Regular cardiac myocyte (primary cell): Measurements from ENCODE around the gene ZFP36. TPM values are rescaled to one million over a fixed set of nuclear protein-coding genes. Genes with fewer than 3 reads are reported as not detected.

Source experiments
- total RNA-seq: library from RNA; depleted of rRNA; stranded (reverse); fragments of >200 nt; gene quantifications from 2 replicates; pipeline ENCODE4 v1.2.3, GENCODE V29; 2014

The ZFP36 gene
- total RNA-seq: 1.1 and 1.7 TPM in 2 replicates

GRCh38 chr19:39406656-39407409 is at the start of gene ZFP36:
Gene ZFP36, plus strand, starts transcription at chr19:39406847. Its CDS starts 58 bp downstream, at chr19:39406905.

GRCh38 chr19:39390751-39391437 is 15.8 kb upstream of the ZFP36 start, which contains the start of the genes MED29 and PAF1:
Gene MED29, plus strand, starts transcription at chr19:39391378. Its CDS starts 45 bp downstream, at chr19:39391423.
Gene PAF1, minus strand, starts transcription at chr19:39391106. Its CDS starts 242 bp downstream, at chr19:39390864.

GRCh38 chr19:39412100-39412866 is 5.6 kb downstream of the ZFP36 start, which contains the start of gene PLEKHG2:
Gene PLEKHG2, plus strand, starts transcription at chr19:39412669. Its CDS starts 1,418 bp downstream, at chr19:39414087.

GRCh38 chr19:39435499-39436349 is 29.1 kb downstream of the ZFP36 start, which contains the start of gene RPS16:
Gene RPS16, minus strand, starts transcription at chr19:39435949. Its CDS starts 54 bp downstream, at chr19:39435895.

GRCh38 chr19:39445196-39446111 is 38.8 kb downstream of the ZFP36 start, which contains the start of gene SUPT5H:
Gene SUPT5H, plus strand, starts transcription at chr19:39445582. Its CDS starts 309 bp downstream, at chr19:39445891.

Other genes with a start within 250 kb of the ZFP36 start
- not detected in 2 replicates for gene NCCRP1, start 209.9 kb upstream of the ZFP36 start, total RNA-seq
- gene SYCN, start 202.6 kb upstream of the ZFP36 start, total RNA-seq: not detected in 2 replicates
- gene IFNL3, start 161.8 kb upstream of the ZFP36 start, total RNA-seq: not detected in 2 replicates
- gene IFNL4, start 158.0 kb upstream of the ZFP36 start, total RNA-seq: not detected in 2 replicates
- gene IFNL2, start 138.5 kb upstream of the ZFP36 start, total RNA-seq: not detected in 2 replicates
- not detected in 2 replicates for gene IFNL1, start 110.4 kb upstream of the ZFP36 start, total RNA-seq
- 0.28 TPM in 1 of 2 replicates, not detected in the other for gene LRFN1, start 86.0 kb upstream of the ZFP36 start, total RNA-seq
- 1.2 TPM in 1 of 2 replicates, not detected in the other for gene GMFG, start 70.8 kb upstream of the ZFP36 start, total RNA-seq
- gene SAMD4B, start 64.4 kb upstream of the ZFP36 start, total RNA-seq: 27.6 and 32.2 TPM in 2 replicates
- 28.8 and 68.2 TPM in 2 replicates for gene PAF1, start 15.7 kb upstream of the ZFP36 start, total RNA-seq
- gene MED29, start 15.5 kb upstream of the ZFP36 start, total RNA-seq: 19.7 and 24.0 TPM in 2 replicates
- gene PLEKHG2, start 5.8 kb downstream of the ZFP36 start, total RNA-seq: 11.8 and 14.2 TPM in 2 replicates
- 99.8 and 2,230 TPM in 2 replicates for gene RPS16, start 29.1 kb downstream of the ZFP36 start, total RNA-seq
- gene SUPT5H, start 38.7 kb downstream of the ZFP36 start, total RNA-seq: 49.9 and 91.4 TPM in 2 replicates
- gene TIMM50, start 74.0 kb downstream of the ZFP36 start, total RNA-seq: 42.8 and 77.5 TPM in 2 replicates
- gene DLL3, start 92.1 kb downstream of the ZFP36 start, total RNA-seq: under 0.01 and 0.19 TPM in 2 replicates
- not detected in 2 replicates for gene SELENOV, start 108.3 kb downstream of the ZFP36 start, total RNA-seq
- gene EID2B, start 126.0 kb downstream of the ZFP36 start, total RNA-seq: 2.8 and 4.2 TPM in 2 replicates
- gene EID2, start 133.3 kb downstream of the ZFP36 start, total RNA-seq: 7.9 and 16.9 TPM in 2 replicates
- gene LGALS13, start 195.7 kb downstream of the ZFP36 start, total RNA-seq: not detected in 2 replicates
- not detected in 2 replicates for gene LGALS16, start 249.1 kb downstream of the ZFP36 start, total RNA-seq